GM19025 (cell line): ENCODE measurements around the gene TFPT.

Experiments used
- ATAC-seq: cut with Tn5 transposase; IDR thresholded peaks from one replicate; pipeline ENCODE4 v1.9.1; 2021; ENCODE audit warnings: mild to moderate bottlenecking, low read depth, moderate library complexity; ENCODE audit not compliant: unreplicated experiment

TFPT gene, protein sequence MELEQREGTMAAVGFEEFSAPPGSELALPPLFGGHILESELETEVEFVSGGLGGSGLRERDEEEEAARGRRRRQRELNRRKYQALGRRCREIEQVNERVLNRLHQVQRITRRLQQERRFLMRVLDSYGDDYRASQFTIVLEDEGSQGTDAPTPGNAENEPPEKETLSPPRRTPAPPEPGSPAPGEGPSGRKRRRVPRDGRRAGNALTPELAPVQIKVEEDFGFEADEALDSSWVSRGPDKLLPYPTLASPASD

DNA sequence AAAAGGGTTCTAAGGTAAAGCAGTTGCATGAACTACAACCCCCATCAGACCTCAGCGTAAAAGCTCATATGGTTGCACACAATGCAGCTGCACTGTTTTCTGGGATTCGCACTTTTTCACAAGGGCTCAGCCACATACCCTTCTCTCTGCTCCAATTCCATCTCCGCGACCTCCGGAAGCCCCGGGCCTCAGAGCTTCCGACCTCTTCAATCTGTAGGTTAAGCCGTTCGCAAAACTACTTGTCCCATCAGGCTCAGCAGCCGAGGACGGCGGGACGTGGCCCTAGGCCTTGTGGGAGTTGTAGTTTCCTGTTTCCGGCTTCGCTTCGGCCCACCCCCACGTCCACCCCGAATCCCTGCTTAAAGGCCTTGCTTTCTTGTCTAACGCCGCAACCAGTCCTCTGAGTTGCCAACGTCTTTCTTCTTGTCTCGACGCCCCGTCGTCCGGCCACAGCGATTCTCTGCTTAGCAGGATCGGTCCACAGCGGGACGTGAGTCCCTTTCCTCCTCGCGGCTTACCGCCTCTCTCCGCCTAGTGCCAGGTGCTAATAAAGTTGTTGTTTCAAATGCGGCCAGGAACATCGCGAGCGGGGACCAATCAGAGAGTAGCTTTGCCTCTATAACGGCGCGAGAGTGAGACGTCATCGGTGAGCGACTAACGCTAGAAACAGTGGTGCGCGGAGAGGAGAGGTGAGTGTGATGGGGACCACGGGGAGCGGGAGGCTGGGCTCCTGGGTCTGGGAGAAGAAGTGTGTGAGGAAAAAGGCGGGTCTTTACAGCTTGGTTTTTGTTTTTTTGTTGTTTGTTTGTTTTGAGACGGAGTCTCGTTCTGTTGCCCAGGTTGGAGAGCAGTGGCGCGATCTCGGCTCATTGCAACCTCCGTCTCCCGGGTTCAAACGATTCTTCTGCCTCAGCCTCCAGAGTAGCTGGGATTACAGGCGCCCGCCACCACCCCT, at the start of gene TFPT, which contains the start of gene PRPF31:
Gene TFPT (minus strand): TSS at position 549 of the 955 bp plus-strand sequence. CDS start 388 bp downstream, at position 161.
Gene PRPF31 (plus strand): TSS at position 646 of the 955 bp plus-strand sequence. CDS start 2,525 bp downstream, outside the sequence.
- ATAC-seq = peak; percentile 80

DNA sequence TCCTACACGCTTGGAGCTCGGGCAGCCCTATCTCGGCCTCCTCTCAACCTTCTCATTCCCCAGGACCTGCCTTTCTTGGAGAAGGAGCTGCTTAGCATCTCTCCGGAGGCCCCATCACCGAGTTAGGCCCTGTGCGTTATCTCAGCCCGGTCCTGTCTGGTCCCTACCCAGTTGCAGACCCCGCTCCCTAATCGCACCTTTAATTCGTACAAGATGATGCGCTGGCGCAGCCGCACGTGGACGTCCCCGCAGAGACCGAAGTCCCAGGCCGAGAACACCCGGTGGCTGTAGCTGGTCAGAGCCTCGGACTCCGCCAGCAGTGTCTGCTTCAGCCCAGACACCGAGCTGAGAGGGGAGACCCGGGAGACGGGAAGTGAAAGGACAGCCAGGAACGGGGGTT, 49.8 kb upstream of the TFPT start:
- ATAC-seq = no peak

DNA sequence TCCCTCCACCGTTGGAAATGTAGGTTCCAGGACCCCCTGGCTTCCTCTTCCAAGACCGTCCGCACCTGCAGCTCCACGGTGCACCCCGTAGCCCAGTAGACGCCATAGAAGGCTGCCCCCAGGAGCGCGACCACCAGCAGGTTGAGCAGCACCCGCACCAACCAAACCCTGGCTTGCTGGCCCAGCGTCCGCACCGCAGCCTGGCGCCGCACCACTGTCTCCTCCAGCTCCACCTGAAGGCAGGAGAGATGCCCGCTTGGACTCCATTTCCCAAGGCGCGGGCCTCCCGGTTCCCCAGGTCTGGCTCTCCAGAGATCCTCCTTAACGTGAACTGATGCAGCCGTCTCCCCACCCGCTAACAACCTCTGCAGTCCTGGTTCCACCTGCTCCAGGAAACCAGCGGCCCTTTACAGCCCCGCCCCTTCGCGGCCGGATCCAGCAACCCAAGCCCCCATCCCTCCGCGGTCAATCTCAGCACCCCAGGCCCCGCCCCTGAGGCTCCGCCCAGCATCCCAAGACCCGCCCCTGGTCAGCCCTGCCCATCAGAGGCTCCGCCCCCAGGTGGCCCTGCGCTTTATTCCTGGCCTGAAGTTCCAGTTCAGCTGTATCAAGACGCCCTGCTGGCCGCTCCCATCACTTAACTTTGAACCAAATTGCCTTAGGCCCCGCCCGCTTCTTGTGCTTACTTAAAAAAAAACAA, 49.1 kb upstream of the TFPT start:
- no peak for ATAC-seq

DNA sequence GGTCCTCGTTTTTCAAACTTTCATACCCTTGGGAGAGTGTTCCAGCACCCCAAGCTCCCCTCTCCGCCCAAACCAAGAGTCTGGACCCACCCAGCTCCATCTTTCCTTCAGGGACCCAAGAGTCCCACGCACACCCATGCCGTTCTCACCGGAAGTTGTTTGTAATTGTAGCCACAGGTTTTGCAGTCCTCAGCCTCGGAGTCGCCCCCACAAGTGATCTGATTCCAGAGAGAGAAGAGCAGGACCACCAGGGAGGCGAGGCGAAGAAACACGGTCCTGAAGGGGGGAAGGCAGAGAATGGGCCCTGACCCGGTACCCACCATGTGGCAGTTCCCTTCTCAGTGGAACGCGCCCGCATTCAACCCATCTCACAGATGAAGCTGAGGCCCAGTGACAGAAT, 47.4 kb upstream of the TFPT start:
- ATAC-seq = no peak

DNA sequence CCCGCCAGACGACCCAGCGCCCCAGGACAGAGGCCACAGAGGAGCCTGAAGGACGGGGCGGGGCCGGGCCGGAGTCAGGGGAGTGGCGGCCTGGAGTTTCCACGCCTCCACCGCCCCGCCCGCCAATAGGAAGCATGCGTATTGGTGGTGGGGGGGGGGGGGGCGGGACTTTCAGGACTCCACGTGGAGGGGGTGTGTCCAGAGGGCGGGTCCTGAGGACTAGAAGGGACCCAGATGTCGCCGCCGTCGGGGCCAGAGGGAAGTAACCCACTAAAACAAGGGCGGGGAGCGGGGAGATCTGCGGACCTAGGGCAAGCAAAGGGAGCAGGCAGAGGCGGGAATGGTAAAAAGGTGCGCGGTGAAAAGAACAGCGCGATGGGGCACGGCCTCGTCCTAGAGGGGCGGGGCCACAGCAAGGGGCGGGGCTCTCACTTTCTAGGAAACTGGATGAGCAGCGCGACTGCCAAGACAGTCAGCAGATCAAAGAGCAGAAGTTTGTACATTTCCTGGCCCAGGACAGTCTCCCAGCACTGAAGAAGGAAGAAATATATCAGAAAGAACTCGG, 46.9 kb upstream of the TFPT start:
- ATAC-seq = no peak

DNA sequence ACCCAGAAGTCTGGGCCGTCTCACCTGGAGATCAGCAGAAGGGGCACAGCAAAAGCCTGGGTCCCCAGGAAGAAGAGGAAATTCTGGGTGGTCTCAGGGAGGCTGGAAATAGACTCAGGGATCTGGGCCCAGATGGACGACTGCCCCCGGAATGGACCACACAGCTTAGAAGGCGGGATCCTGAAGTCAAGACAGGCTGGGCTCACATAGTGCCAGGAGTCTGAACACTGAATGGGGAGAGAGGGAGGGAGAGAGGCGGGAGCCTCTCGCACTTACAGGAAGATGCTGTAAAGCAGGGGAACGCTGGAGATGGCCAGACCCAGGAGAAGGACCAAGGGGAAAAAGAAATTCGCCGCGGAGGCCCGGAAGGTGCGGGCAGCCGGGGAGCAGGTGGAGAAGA, 45.4 kb upstream of the TFPT start:
- ATAC-seq = no peak

DNA sequence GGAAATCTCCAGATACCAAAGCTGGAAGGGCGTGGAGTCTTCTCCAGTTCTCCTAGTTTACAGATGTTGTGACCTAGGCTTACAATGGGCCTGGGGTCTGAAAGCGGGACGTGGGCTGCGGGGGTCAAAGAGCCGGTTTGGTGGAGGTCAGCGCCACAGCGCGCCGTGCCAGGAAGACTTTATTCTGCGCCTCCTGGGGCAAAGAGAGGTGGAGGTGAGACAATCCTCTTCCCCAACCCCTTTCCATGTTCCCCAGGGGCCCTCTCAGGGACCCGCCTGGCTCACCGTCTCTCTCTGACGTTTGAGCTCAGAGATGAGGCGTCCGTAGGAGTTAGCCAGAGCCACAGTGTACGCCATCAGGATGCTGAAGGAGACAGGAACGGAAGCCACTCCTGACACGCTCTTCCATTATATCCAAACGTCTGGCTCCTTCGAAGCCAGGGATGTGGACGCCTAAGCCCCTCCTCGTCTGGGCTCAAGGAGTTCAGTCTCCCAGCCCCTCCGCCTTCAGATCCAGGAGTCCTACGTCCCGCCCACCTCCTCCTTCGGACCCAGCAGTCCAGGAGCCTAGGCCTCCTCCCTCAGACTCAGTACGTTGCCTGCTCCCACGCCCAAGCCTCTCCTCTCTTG, 44.8 kb upstream of the TFPT start:
- no peak for ATAC-seq

DNA sequence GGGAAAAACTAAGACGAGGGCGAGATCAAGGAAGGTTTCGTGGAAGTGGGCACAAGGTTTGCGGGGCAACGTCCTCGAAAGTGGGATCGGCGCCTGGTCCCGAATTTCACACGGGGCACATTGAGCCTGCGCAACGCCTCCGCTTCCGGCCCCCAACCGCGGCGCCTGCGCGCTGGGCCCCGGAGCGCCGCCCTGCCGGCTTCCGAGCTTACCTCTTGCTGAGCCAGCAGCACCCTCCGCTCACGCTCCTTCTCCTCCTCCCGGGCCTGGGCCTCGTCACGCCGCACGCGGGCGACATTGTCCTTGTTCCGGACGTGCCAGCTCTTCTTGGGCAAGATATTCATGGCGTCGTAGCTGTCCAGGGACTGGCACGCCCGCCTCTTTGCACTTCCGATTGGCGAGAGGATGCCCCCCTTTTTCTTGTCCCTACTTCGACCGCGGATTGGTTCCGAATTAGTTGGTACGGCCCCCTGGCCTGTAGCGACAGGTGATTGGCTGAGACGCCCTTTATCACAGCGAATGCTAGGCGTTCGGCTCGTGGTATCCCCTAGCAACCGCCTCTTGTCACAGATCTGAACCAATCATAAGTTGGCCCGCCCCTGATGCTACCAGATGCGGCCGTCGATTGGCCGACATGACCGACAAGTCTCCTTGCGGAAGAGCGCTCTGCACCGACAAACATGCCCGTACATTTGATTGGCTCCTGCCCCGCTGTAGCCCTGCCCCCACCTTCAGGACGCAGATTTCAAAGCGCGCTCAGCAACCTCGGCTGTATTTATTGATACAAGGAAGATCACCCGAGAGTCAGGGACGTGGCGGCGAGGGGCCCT, 44.1 kb upstream of the TFPT start, which contains the start of gene LENG1:
Gene LENG1 (minus strand): TSS at position 370 of the 830 bp plus-strand sequence. CDS start 26 bp downstream, at position 344.
- ATAC-seq = peak; percentile 86

DNA sequence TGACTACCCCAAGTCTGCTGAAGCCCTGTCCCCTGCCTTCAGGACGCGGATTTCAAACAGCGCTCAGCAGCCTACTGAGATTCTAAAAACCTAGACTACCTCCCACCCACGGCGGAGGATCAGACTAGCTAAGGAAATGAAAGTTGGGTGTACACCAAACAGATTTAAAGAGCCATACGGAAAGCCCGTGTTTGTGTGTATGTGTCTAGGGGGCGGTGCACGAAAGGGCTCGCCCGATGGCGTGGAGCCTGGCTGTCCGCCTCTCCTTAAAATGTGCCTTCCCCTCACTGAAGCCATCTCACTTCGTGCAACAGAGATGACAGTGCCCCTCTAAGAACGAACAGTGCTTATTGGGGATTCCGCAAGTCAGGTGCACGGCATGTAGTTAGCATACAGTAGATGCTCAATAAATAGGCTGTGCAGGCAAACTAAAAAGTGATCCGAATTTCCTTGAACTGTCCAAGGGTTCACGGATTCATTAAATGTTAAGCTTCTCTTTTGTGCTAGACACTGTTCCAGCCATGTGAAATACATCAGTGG, 43.4 kb upstream of the TFPT start:
- ATAC-seq = no peak

DNA sequence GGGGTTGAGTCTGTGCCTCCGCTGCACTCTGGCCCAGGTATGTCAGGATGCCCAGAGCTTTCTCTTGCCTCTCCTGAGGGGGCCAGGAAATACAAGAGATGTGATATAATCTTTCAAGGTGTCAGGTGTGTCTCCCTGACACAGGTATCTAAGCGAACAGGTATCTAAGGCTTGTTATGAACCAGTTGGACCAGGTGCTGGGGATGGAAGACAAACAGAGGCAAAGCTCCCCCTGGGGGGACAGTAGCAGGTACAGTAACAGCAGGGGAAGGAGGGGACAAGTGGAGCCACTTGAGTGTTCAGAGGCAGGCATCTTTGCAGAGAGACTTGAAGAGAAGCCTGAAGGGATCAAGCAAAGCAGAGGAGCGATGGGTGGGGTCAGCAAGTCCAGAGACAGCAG, 41.5 kb upstream of the TFPT start:
- no peak for ATAC-seq

DNA sequence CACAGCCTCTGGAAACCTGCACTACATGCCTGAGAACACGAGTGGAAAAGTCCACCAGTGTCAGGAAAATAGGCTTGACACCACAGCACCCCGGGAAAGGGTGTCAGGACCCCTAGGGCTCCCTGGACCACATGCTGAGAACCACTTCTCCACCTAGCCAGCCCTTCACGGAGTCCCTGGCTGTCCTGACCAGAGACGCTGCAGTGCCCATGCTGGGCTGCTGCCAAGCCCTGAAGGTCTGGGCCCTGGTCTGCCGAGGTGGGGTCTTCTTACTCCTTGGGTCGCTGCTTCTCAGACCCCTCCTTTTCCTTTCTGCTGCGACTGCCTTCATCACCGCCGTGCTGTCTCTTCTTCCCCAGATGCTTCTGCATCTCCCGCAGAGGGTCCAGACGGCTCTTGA, 41.0 kb upstream of the TFPT start:
- no peak for ATAC-seq

DNA sequence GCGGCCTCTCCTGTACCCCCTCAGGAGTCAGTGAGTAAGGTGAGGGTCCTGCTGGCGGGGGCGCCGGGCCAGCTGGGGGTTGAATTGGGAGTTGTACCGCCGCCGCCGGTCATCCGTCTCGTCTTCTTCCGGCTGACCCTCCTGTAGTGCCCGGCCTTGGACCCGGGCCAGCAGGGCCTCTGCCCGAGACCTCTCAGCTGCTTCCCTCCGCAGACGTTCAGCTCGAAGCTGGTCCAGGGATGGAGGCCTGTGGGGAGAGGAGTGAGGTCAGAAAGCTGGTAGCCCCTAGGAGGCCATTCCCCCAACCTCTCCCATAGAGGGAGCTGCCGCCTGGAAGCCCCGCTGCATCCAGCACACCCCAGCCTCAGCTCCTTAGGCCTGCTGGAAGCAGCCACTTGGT, 40.2 kb upstream of the TFPT start:
- no peak for ATAC-seq

DNA sequence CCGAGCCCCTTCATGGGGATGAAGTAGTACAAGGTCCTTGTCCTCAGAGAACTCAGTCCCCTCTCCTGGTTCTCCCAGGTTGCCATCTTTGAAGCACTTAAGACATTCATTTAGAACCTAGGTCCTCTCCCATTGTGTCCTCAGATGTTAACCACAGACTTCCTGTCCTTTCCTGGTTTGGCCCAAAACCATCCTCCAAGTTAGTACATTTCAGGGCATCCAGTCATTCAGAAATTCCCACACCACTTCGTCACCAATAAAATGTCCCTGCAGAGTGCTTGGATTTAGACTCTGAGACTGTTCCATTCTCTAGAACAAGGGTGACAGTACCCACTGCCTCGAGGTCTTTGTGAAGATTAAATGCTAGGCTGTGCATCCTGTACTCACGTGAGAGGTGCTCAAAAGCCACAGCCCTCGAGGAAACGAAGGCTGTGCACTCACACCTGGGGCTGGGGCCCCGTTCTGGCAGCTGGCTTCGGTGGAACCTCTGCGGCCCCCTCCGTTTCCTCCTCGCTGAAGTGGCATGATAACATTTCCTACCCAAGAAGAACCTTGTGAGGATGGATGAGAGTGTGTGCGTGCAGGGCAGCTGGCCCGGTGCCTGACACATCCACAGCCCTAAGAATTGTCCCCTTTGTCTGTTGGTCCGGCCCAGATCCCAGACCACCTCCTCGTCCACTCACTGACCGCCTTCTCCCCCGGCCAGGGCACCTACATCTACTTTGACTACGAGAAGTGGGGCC, 39.3 kb upstream of the TFPT start:
- no peak for ATAC-seq

DNA sequence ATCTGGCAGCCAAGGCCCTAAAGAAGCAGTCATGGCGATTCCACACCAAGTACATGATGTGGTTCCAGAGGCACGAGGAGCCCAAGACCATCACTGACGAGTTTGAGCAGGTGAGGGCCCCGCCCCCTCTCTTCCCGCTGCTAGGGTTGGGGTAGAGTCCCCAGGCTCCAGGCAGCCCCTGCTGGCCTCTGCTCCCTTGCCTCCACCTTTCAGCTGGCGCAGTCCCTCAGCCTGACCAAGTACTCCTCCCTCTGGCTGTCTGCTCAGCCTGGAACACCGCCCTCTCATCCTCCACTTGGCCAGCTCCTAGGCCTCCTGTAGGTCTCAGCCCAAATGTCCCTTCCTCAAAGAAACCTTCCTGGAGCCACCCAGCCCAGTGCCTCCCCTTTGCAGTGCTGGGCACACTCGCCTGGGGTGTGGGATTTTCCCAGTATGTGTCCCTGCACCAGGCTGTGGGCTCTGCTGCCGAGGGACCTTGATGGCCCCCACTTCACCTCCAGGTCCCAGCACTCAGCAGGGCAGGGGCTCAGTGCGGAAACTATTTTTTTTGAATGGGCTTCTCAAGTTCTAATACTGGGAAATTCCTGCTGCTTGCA, 38.4 kb upstream of the TFPT start:
- no peak for ATAC-seq

DNA sequence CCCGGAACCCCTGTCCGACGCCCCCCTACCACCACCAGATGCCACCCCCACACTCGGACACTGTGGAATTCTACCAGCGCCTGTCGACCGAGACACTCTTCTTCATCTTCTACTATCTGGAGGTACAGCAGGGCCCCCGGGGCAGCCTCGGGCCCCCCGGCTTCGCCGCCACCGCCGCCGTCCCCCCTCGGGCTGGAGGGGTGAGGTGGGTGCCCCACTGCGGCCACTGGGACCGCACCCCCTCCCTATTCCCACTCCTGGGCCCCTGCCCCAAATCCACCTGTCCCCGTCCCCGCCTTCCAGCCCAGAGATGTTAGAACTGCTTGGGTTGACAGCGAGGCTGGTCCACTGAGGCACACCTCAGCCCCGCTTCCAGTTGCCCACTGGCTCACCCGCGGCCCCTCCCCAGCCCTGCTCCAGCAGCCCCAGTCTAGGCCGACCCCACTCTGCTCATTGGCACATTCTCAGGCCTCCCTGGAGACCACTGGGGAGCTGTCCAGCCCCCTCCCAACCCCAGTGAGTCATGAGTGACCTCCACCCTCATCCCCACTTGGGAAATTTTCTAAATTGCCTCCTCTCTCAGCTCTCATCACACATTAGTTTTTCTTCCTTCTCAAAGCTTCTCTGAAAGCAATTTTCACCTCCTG, 37.5 kb upstream of the TFPT start:
- no peak for ATAC-seq

DNA sequence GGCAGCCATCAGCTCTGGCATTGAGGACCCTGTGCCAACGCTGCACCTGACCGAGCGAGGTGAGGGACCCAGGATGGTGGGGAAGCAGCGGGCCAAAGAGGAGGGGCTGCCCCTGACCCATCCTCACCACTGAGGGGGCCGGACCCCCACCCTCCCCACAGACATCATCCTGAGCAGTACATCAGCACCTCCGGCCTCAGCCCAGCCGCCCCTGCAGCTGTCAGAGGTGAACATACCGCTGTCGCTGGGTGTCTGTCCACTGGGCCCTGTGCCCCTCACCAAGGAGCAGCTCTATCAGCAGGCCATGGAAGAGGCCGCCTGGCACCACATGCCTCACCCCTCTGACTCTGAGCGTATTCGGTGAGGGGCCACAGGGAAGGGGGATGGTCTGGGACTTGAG, 36.8 kb upstream of the TFPT start:
- no peak for ATAC-seq

DNA sequence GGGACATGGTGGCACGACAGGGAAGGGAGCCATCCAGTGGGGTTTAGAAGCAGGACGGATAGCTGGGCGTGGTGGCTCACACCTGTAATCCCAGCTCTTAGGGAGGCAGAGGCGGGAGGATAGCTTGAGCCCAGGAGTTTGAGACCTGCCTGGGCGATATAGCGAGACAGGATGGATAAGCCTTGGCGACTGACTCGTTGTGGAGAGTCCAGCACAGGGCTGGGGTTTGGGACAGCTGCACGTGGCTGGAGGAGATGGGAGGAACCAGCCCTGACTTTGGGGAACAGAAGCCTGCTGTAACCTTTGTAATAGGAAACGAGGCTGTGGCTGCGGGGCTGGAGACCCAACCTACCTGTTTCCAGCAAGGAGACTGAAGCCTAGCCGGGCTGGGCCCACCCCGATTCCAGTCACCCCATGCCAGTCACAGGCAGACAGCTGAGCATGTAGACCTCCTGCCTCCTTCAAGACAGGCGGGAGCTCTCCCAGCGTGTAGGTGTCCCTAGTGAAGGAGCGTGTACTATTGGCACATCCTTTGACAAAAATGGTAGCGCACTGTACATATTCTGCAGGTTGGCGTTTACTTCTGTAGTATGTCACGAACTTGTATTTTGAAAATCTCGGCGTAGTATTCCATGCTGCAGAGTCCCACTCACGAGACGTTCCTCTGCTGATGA, 36.0 kb upstream of the TFPT start:
- ATAC-seq = no peak
